HepG2 (cell line): Measurements from ENCODE around the gene DNPH1. TPM values are rescaled to one million over a fixed set of nuclear protein-coding genes. Genes with fewer than 3 reads are reported as not detected.

Source experiments
- ATAC-seq: fragments of 200-7000 bp; cut with Tn5 transposase; 3 replicates; pipeline ENCODE4 v1.9.1; 2020; ENCODE audit warnings: mild to moderate bottlenecking, moderate library complexity
- BruUV-seq: library from RNA; stranded (reverse); fragments of 400-500 nt; replicated peaks from 2 replicates; lab custom pipeline; 2021; lab: Mats Ljungman, UMichigan
- CTCF ChIA-PET: fragments of 300-600 bp; formaldehyde crosslinking; extraction: SDS; loops from one replicate; lab custom pipeline; 2021; ENCODE audit warnings: low total read pairs, inconsistent platforms, low intra/inter-chr PET ratio; lab: Yijun Ruan, JAX
- POLR2A ChIA-PET: fragments of 350-600 bp; sonication (Branson Sonifier 250); formaldehyde crosslinking; loops from one replicate; lab custom pipeline; 2020; ENCODE audit warnings: antibody characterized with exemption, inconsistent platforms; lab: Yijun Ruan, JAX
- DNase-seq: peaks from one replicate; pipeline ENCODE4 v3.0.0-alpha.2; 2015; ENCODE audit warnings: low spot score
- FAIRE-seq: peaks from 3 replicates; lab custom pipeline; 2011; peaks lifted over from hg19 to GRCh38; lab: Jason Lieb, UNC
- H2AFZ ChIP-seq: one replicate; pipeline ENCODE4 v1.6.1; 2011; ENCODE audit warnings: low read length, inconsistent platforms
- H3K27ac ChIP-seq: fragments of 300-600 bp; 3 replicates; pipeline ENCODE4 v1.8.0; 2011; ENCODE audit warnings: mixed run types, mild to moderate bottlenecking, mixed read lengths, low read length, inconsistent platforms; ENCODE audit not compliant: insufficient read depth; ENCODE audit errors: extremely low read length
- H3K27me3 ChIP-seq, 2 experiments: fragments of 200-600 bp in 1 of 2; 2 replicates in 1 of 2; 3 replicates in 1 of 2; pipeline versions ENCODE4 v1.6.0 to v1.8.0; 2011; ENCODE audit warnings: low read length in 2 of 2, mild to moderate bottlenecking in 2 of 2, moderate library complexity in 2 of 2, inconsistent platforms in 1 of 2; ENCODE audit not compliant: insufficient read depth in 2 of 2, control insufficient read depth in 1 of 2
- H3K36me3 ChIP-seq, 2 experiments: fragments of 200-600 bp in 1 of 2; replicated peaks in 1 of 2; 2 replicates in 1 of 2; 3 replicates in 1 of 2; pipeline versions ENCODE4 v1.5.1 to v1.8.0; 2011; ENCODE audit warnings: low read length in 2 of 2, inconsistent platforms in 1 of 2; ENCODE audit not compliant: insufficient read depth in 2 of 2, control insufficient read depth in 1 of 2
- H3K4me1 ChIP-seq: 2 replicates; pipeline ENCODE4 v1.5.1; 2012; ENCODE audit warnings: low read length, inconsistent platforms; ENCODE audit not compliant: insufficient read depth
- H3K4me2 ChIP-seq: 2 replicates; pipeline ENCODE4 v1.6.0; 2011; ENCODE audit warnings: low read depth, low read length, inconsistent platforms
- H3K4me3 ChIP-seq, 3 experiments: fragments of 200-600 bp in 1 of 3; sonication (generic), shearing (Covaris generic) in 1 of 3; replicated peaks in 1 of 3; 2 replicates each; pipeline ENCODE4 v1.5.1; 2011 to 2016; ENCODE audit warnings: low read length in 3 of 3, inconsistent platforms in 2 of 3, low read depth in 2 of 3, mild to moderate bottlenecking in 2 of 3, control low read depth in 1 of 3, mixed read lengths in 1 of 3; ENCODE audit not compliant: insufficient read depth in 1 of 3
- H3K79me2 ChIP-seq: one replicate; pipeline ENCODE4 v1.6.1; 2011; ENCODE audit warnings: low read length, inconsistent platforms; ENCODE audit not compliant: insufficient read depth
- H3K9ac ChIP-seq: 2 replicates; pipeline ENCODE4 v1.6.0; 2011; ENCODE audit warnings: mild to moderate bottlenecking, low read depth, low read length, inconsistent platforms; ENCODE audit not compliant: insufficient read depth
- H3K9me3 ChIP-seq: 2 replicates; pipeline ENCODE4 v1.5.1; 2012; ENCODE audit warnings: mild to moderate bottlenecking, low read length
- H4K20me1 ChIP-seq: 2 replicates; pipeline ENCODE4 v1.6.0; 2011; ENCODE audit warnings: inconsistent platforms, mild to moderate bottlenecking, low read length, moderate library complexity; ENCODE audit not compliant: insufficient read depth
- AGO2 ChIP-seq: fragments of 200-400 bp; formaldehyde crosslinking; optimal IDR thresholded peaks from 2 replicates; pipeline ENCODE3; 2017; ENCODE audit warnings: mild to moderate bottlenecking, low read depth, low read length, moderate library complexity
- EEA1 ChIP-seq: sonication (generic); formaldehyde crosslinking; IDR thresholded peaks from 2 replicates; pipeline ENCODE4 v1.5.1; 2020; ENCODE audit warnings: mild to moderate bottlenecking, missing genetic modification reagents, borderline replicate concordance
- GFI1 ChIP-seq: sonication (generic); formaldehyde crosslinking; IDR thresholded peaks from 2 replicates; pipeline ENCODE4 v1.5.0; 2020; ENCODE audit warnings: missing genetic modification reagents, mild to moderate bottlenecking, borderline replicate concordance
- KDM1A ChIP-seq: IDR thresholded peaks from 2 replicates; pipeline ENCODE4 v1.6.1; 2016; ENCODE audit warnings: missing compliant biosample characterization
- MYC ChIP-seq: sonication (generic); formaldehyde crosslinking; IDR thresholded peaks from 2 replicates; pipeline ENCODE4 v1.9.0; 2021; ENCODE audit warnings: missing genetic modification reagents, borderline replicate concordance
- PCBP2 ChIP-seq: fragments of 200-400 bp; formaldehyde crosslinking; optimal IDR thresholded peaks from 2 replicates; pipeline ENCODE3; 2018; ENCODE audit warnings: low read length, low read depth; ENCODE audit not compliant: poor library complexity, severe bottlenecking
- PITX1 ChIP-seq: sonication (generic); formaldehyde crosslinking; IDR thresholded peaks from 2 replicates; pipeline ENCODE4 v1.5.1; 2020; ENCODE audit warnings: mild to moderate bottlenecking, missing genetic modification reagents
- PLRG1 ChIP-seq: fragments of 450-650 bp; conservative IDR thresholded peaks from 2 replicates; pipeline ENCODE4 v1.6.1; 2016
- PRPF4 ChIP-seq: fragments of 200-400 bp; formaldehyde crosslinking; IDR thresholded peaks from 2 replicates; pipeline ENCODE4 v1.6.1; 2016; ENCODE audit warnings: low read length, low read depth; ENCODE audit not compliant: poor library complexity, severe bottlenecking
- REL ChIP-seq: sonication (generic); formaldehyde crosslinking; conservative IDR thresholded peaks from 2 replicates; pipeline ENCODE4 v1.8.0; 2022; ENCODE audit warnings: mild to moderate bottlenecking, missing genetic modification reagents, moderate library complexity
- SALL1 ChIP-seq: sonication (generic); formaldehyde crosslinking; IDR thresholded peaks from 2 replicates; pipeline ENCODE4 v1.8.0; 2022; ENCODE audit warnings: mild to moderate bottlenecking, missing genetic modification reagents
- SP1 ChIP-seq, 2 experiments: fragments of 450-650 bp in 1 of 2; sonication (generic) in 1 of 2; formaldehyde crosslinking in 1 of 2; IDR thresholded peaks; 2 replicates each; pipeline versions ENCODE4 v1.4.0 to v1.6.1; 2016 to 2020; ENCODE audit warnings: missing genetic modification reagents in 1 of 2
- ZMYM3 ChIP-seq: sonication (generic); formaldehyde crosslinking; IDR thresholded peaks from 2 replicates; pipeline ENCODE4 v1.5.1; 2020; ENCODE audit warnings: mild to moderate bottlenecking, missing genetic modification reagents
- ZNF12 ChIP-seq: sonication (generic); formaldehyde crosslinking; IDR thresholded peaks from 2 replicates; pipeline ENCODE4 v1.5.0; 2020; ENCODE audit warnings: missing genetic modification reagents
- ZNF3 ChIP-seq: IDR thresholded peaks from 2 replicates; pipeline ENCODE4 v1.7.0; 2017; ENCODE audit warnings: inconsistent platforms
- ZNF501 ChIP-seq: sonication (generic); formaldehyde crosslinking; IDR thresholded peaks from 2 replicates; pipeline ENCODE4 v1.5.1; 2020; ENCODE audit warnings: mild to moderate bottlenecking, moderate library complexity, missing genetic modification reagents
- ZNF629 ChIP-seq: sonication (generic); formaldehyde crosslinking; conservative IDR thresholded peaks from 2 replicates; pipeline ENCODE4 v1.5.0; 2020; ENCODE audit warnings: missing genetic modification reagents
- ZNF691 ChIP-seq: sonication (generic); formaldehyde crosslinking; IDR thresholded peaks from 2 replicates; pipeline ENCODE4 v1.4.0; 2020; ENCODE audit warnings: missing genetic modification reagents, low read depth, mild to moderate bottlenecking, borderline replicate concordance
- ZNF775 ChIP-seq: sonication (generic); formaldehyde crosslinking; IDR thresholded peaks from 2 replicates; pipeline ENCODE4 v1.4.0; 2020; ENCODE audit warnings: missing genetic modification reagents, mild to moderate bottlenecking, moderate library complexity, borderline replicate concordance
- WGBS: methylation state at CpG from one replicate; pipeline ENCODE4 v1.1.6; 2017; ENCODE audit warnings: low lambda C conversion rate; 5-methylcytosine and 5-hydroxymethylcytosine counted together
- in situ Hi-C: cut with HindIII; loops from 2 replicates; pipeline ENCODE4 v1.10.0; 2017; ENCODE audit warnings: low pct_unique_long_range_greater_than_20kb; ENCODE audit not compliant: extremely low pct_ligation_motif_present
- intact Hi-C: fragments of 100-400 bp; cut with micrococcal nuclease; formaldehyde crosslinking; loops from one replicate; pipeline ENCODE4 v1.10.0; 2022; ENCODE audit not compliant: unreplicated experiment
- polyA plus RNA-seq, 8 experiments: library from polyadenylated mRNA; depleted of rRNA in 3 of 8; stranded (reverse) in 7 of 8; unstranded in 1 of 8; fragments of >200 nt; fragmentation: Illumina TruSeq in 4 of 8; extraction: Trizol in 4 of 8; gene quantifications; 2 replicates each; pipeline versions ENCODE4 v1.2.1 to v1.2.3, GENCODE V29; 2011 to 2016; ENCODE audit warnings: low read depth in 4 of 8, missing spikeins in 1 of 8, mixed read lengths in 1 of 8; ENCODE audit not compliant: insufficient read depth in 1 of 8
- total RNA-seq, 5 experiments: library from RNA; depleted of rRNA; stranded (reverse); fragments of >200 nt; fragmentation: Illumina TruSeq; extraction: Trizol; gene quantifications; 2 replicates each; pipeline ENCODE4 v1.2.3, GENCODE V29; 2016; ENCODE audit warnings: low read depth in 1 of 5
- TF ChIP-seq, protein P1 (sequence below): sonication (generic); formaldehyde crosslinking; IDR thresholded peaks from 2 replicates; pipeline ENCODE4 v1.4.0; 2020; ENCODE audit warnings: mild to moderate bottlenecking, missing genetic modification reagents
- TF ChIP-seq, protein P2 (sequence below): sonication (generic); formaldehyde crosslinking; IDR thresholded peaks from 2 replicates; pipeline ENCODE4 v1.4.0; 2020; ENCODE audit warnings: missing genetic modification reagents

Gene DNPH1
- total and polyA plus RNA-seq, 2 of the 13 experiments (the other 11 are each of a cell fraction or from before 2014, with no cell fraction given) = 56.5 to 75.1 TPM

DNA sequence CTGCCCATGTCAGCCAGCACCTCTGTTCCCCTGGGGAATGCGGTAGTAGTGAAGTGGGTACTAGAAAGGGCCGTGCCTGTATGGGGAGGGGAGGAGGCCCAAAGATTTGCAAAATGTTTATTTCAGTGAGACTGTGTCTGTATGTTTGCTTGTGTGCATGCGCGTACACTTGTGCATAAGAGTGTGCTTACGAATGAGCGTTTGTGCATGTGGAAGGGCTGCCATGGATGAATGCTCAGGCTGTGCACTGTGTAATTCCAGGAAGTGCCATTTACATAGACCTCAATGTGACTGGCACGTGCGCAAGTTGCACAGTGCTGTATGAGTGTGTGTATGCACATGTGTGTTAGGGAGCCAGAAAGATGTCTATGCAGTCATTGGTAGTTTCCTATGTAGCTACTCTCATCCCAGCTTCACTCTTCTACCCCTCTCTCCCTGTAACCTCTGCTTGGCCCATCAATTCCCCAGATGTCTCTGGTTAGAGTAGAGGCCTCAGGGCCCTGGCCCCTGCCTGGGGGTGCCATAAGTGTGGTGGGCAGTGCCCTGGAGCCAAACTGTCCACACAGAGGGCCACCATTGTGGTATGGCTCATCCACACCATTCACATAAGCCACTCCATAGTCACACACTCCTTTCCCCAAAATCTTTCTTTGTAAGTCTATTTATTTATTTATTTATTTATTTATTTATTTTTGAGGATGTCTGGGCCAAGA, 42.0 kb upstream of the DNPH1 start (continued):
- TF ChIP-seq ZNF691 (CRISPR knock-in tag) (0 out of 2 replicates have a peak, but pooled peaks have one; percentile 5), ZNF775 (CRISPR knock-in tag) (0 out of 2 replicates have a peak, but pooled peaks have one; percentile 6), PITX1 (CRISPR knock-in tag) (peak; percentile 44; the same call in 1 of the 2 replicates), REL (CRISPR knock-in tag) (peak; percentile 18; the same call in 1 of the 2 replicates), ZNF12 (CRISPR knock-in tag) (peak; percentile 45; the same call in 1 of the 2 replicates), PLRG1 (no peak)
- TF ChIP-seq, protein P1, sequence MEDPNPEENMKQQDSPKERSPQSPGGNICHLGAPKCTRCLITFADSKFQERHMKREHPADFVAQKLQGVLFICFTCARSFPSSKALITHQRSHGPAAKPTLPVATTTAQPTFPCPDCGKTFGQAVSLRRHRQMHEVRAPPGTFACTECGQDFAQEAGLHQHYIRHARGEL (CRISPR knock-in tag) = no peak

GRCh38 chr6:43269273-43270007, 40.2 kb upstream of the DNPH1 start:
- no TSS peak for BruUV-seq
- ATAC-seq (no peak), DNase-seq (no peak), FAIRE-seq (no peak)
- H3K79me2 ChIP-seq = peaks cover 2% of the 10 kb centered on the region
- peak overlapping the region; percentile 10 for H3K9ac ChIP-seq
- H4K20me1 ChIP-seq = no peaks in the 10 kb centered on the region
- H3K4me3 ChIP-seq = no peak overlapping the region
- H3K4me1 ChIP-seq = peaks cover 99% of the 10 kb centered on the region
- no peak overlapping the region for H2AFZ ChIP-seq
- H3K4me2 ChIP-seq = peak overlapping the region; percentile 82; the same call in 1 of the 2 replicates
- intact Hi-C loops (loop anchor here (10.0 kb wide), 1 partner anchor 155 kb away; the partner anchor contains the start of gene ABCC10), in situ Hi-C loops (no loop called here)
- no peaks in the 10 kb centered on the region for H3K9me3 ChIP-seq
- 94% methylated on average over 44 of the region's 44 CpGs for WGBS
- H3K27ac ChIP-seq = peak overlapping the region; percentile 91
- CTCF ChIA-PET = no interaction called here
- H3K36me3 ChIP-seq = no peaks in the 10 kb centered on the region
- H3K27me3 ChIP-seq = no peaks in the 10 kb centered on the region
- POLR2A ChIA-PET = interaction anchor here (0.7 to 20.0 kb wide), 11 partner anchors 10 to 248 kb away, joined by 3 to 314 read pairs (median 4); partner anchors contain the start of genes ABCC10, DNPH1, POLR1C and SLC22A7
- TF ChIP-seq ZNF501 = no peak
- no peak for TF ChIP-seq PCBP2
- 0 out of 2 replicates have a peak, but pooled peaks have one; percentile 9 for TF ChIP-seq SALL1 (CRISPR knock-in tag)
- TF ChIP-seq ZMYM3 (CRISPR knock-in tag) = peak; percentile 90
- peak; percentile 57 for TF ChIP-seq PRPF4
- peak; percentile 65 for TF ChIP-seq AGO2
- no peak for TF ChIP-seq GFI1
- peak; percentile 46; the same call in 1 of the 2 replicates for TF ChIP-seq EEA1
- peak; percentile 64; the same call in 1 of the 2 replicates for TF ChIP-seq ZNF3 (CRISPR knock-in tag)
- TF ChIP-seq MYC (CRISPR knock-in tag) = peak; percentile 13; the same call in 1 of the 2 replicates
- 0 out of 2 replicates have a peak, but pooled peaks have one; percentile 1 for TF ChIP-seq ZNF629 (CRISPR knock-in tag)
- TF ChIP-seq, protein P2, sequence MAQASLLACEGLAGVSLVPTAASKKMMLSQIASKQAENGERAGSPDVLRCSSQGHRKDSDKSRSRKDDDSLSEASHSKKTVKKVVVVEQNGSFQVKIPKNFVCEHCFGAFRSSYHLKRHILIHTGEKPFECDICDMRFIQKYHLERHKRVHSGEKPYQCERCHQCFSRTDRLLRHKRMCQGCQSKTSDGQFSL (CRISPR knock-in tag) = peak; percentile 93; the same call in 1 of the 2 replicates
- no peak for TF ChIP-seq SP1 (IDR thresholded peaks at IDR 0.05)
- TF ChIP-seq SP1 (CRISPR knock-in tag; IDR thresholded peaks at IDR 0.05) = peak; percentile 9; the same call in 1 of the 2 replicates
- no peak for TF ChIP-seq KDM1A (CRISPR knock-in tag)
